Vagina (tissue), 2 donors: ENCODE measurements around the gene SAFB.

Experiments used
- POLR2A ChIP-seq, 2 donors: fragments of 450-650 bp; IDR thresholded peaks; one replicate each; pipeline ENCODE4 v1.6.1; 2017; ENCODE audit warnings: antibody characterized with exemption in 2 of 2, mild to moderate bottlenecking in 2 of 2, moderate library complexity in 2 of 2
- POLR2AphosphoS5 ChIP-seq, 2 donors: sonication (generic); formaldehyde crosslinking; IDR thresholded peaks; one replicate each; pipeline ENCODE4 v1.9.0; 2017; ENCODE audit warnings: antibody characterized with exemption in 2 of 2, mild to moderate bottlenecking in 2 of 2, low read depth in 1 of 2; ENCODE audit not compliant: insufficient read depth in 1 of 2
- TF ChIP-seq, protein P1 (sequence below), 3 experiments: fragments of 450-650 bp in 2 of 3; fragments of 200-600 bp in 1 of 3; sonication (generic) in 1 of 3; IDR thresholded peaks; one replicate each; pipeline ENCODE4 v1.5.1; 2017 to 2019; ENCODE audit warnings: antibody characterized with exemption in 3 of 3, mild to moderate bottlenecking in 2 of 3, moderate library complexity in 2 of 3

DNA sequence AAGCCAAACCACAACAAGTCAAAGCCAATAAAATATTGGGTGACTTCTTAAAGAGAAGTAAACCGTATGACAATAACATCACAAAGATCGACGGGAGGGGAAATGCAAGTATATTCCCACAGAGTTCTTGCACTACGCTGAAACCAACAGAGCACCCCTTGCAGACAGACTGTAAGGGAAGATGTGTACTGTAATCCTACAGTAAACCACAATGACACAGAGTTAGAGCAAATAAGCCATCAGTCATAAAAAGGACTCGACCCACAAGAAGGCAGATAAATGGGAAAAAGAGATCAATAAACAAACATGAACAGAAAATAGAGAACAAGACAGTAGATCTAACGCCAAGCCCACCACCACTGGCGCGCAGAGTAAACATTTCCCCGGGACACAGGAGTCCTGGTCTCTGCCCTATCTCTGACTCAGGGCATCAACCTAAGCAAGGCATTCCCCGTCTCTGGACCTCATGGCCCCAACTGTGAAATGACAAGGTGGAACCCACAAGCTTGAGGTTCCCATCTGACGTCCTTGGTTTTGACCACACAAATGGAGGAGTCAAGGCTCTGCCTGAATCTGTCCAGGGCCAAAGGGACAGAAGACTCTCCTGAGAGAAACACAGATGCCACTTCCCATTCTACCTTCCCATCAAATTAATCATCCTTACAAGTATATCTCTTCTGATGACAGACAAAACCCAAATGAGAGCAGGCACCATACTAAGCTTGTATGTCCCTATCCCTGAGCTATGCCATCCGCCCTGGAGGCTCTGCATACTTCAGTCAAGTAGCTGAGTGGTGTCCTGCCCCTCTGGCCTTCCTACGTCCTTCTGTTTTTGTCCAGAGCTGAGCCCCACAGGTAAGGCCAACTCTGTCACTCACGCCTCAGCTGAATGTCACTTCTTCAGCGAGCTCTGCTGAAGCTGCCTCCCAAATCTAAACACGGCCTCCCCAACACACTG, 15.3 kb upstream of the SAFB start:
- TF ChIP-seq POLR2A (IDR thresholded peaks at IDR 0.05): no peak
- TF ChIP-seq, protein P1, sequence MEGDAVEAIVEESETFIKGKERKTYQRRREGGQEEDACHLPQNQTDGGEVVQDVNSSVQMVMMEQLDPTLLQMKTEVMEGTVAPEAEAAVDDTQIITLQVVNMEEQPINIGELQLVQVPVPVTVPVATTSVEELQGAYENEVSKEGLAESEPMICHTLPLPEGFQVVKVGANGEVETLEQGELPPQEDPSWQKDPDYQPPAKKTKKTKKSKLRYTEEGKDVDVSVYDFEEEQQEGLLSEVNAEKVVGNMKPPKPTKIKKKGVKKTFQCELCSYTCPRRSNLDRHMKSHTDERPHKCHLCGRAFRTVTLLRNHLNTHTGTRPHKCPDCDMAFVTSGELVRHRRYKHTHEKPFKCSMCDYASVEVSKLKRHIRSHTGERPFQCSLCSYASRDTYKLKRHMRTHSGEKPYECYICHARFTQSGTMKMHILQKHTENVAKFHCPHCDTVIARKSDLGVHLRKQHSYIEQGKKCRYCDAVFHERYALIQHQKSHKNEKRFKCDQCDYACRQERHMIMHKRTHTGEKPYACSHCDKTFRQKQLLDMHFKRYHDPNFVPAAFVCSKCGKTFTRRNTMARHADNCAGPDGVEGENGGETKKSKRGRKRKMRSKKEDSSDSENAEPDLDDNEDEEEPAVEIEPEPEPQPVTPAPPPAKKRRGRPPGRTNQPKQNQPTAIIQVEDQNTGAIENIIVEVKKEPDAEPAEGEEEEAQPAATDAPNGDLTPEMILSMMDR (IDR thresholded peaks at IDR 0.05): no peak
- TF ChIP-seq POLR2AphosphoS5 (IDR thresholded peaks at IDR 0.05; ENCODE audit: insufficient read depth in 1 of 2, low read depth in 1 of 2): no peak
